Measurements from ENCODE around the gene KLF11.
"Not testable (repeated sequence)": the region's sequence is repeated elsewhere in the genome, so short reads cannot be mapped to it uniquely, and the experiment has no call there.

KLF11 gene

GRCh38 chr2:10030311-10030736 lies 13.0 kb upstream of the KLF11 start:
- intact Hi-C loops (cut with DNase I; ENCODE audit: low total_unique reads) = no loop called here
- H3K4me1 ChIP-seq = peaks cover 0 to 8% (median 1%) of the 10 kb centered on the region in 4 donors
- H3K9me3 ChIP-seq = no peaks in the 10 kb centered on the region
- H3K4me3 ChIP-seq = no peak overlapping the region
- no peak for DNase-seq
- H3K27me3 ChIP-seq = no peaks in the 10 kb centered on the region
- no peaks in the 10 kb centered on the region for H3K36me3 ChIP-seq
- no peak for TF ChIP-seq CTCF (IDR thresholded peaks at IDR 0.05)
- no peak overlapping the region for H3K27ac ChIP-seq

- H3K27ac ChIP-seq; intact Hi-C loops (cut with DNase I; ENCODE audit: low total_unique reads); H3K9me3 ChIP-seq; DNase-seq; H3K27me3 ChIP-seq; H3K36me3 ChIP-seq; H3K4me3 ChIP-seq: not testable (repeated sequence)
- peaks cover 1 to 12% (median 6%) of the 10 kb centered on the region in 4 donors for H3K4me1 ChIP-seq
Measured at GRCh38 chr2:10030798-10031197, 12.6 kb upstream of the KLF11 start.

GRCh38 chr2:10031886-10032745 lies 11.2 kb upstream of the KLF11 start:
- Histone ChIP-seq H3K4me1 (peaks cover 12 to 26% (median 19%) of the 10 kb centered on the region in 4 donors), H3K36me3 (no peaks in the 10 kb centered on the region), H3K27ac (no peak overlapping the region), H3K4me3 (no peak overlapping the region), H3K9me3 (no peaks in the 10 kb centered on the region), H3K27me3 (no peaks in the 10 kb centered on the region)
- intact Hi-C loops (cut with DNase I; ENCODE audit: low total_unique reads) = no loop called here
- no peak for DNase-seq
- TF ChIP-seq CTCF (IDR thresholded peaks at IDR 0.05) = no peak

GRCh38 chr2:10032746-10033105 lies 10.6 kb upstream of the KLF11 start:
- Histone ChIP-seq H3K4me3 (no peak overlapping the region), H3K27ac (no peak overlapping the region), H3K9me3 (no peaks in the 10 kb centered on the region), H3K4me1 (peaks cover 12 to 30% (median 25%) of the 10 kb centered on the region in 4 donors), H3K36me3 (no peaks in the 10 kb centered on the region), H3K27me3 (no peaks in the 10 kb centered on the region)
- no peak for TF ChIP-seq CTCF (IDR thresholded peaks at IDR 0.05)
- DNase-seq = no peak
- intact Hi-C loops (cut with DNase I; ENCODE audit: low total_unique reads) = no loop called here

GRCh38 chr2:10033251-10034006 lies 9.9 kb upstream of the KLF11 start:
- intact Hi-C loops (cut with DNase I; ENCODE audit: low total_unique reads) = no loop called here
- no peaks in the 10 kb centered on the region for H3K27me3 ChIP-seq
- DNase-seq = no peak
- no peak overlapping the region for H3K27ac ChIP-seq
- H3K36me3 ChIP-seq = no peaks in the 10 kb centered on the region
- TF ChIP-seq CTCF (IDR thresholded peaks at IDR 0.05) = no peak
- no peaks in the 10 kb centered on the region for H3K9me3 ChIP-seq
- no peak overlapping the region for H3K4me3 ChIP-seq
- H3K4me1 ChIP-seq = peaks cover 12 to 34% (median 29%) of the 10 kb centered on the region in 4 donors
